A549 (cell line): Measurements from ENCODE around the gene FXN. TPM values are rescaled to one million over a fixed set of nuclear protein-coding genes. Genes with fewer than 3 reads are reported as not detected.

ENCODE experiments used
- ATAC-seq, 2 experiments: fragments of 200-7000 bp in 1 of 2; fragments of >200 bp in 1 of 2; cut with Nextera tagmentation in 1 of 2; cut with Tn5 transposase in 1 of 2; 3 replicates each; pipeline versions ENCODE4 v1.8.0 to v1.9.1; 2018 to 2020; ENCODE audit warnings: mild to moderate bottlenecking in 1 of 2, moderate library complexity in 1 of 2
- CTCF ChIA-PET: fragments of 300-600 bp; sonication (Branson Sonifier 250); formaldehyde crosslinking; extraction: SDS; loops from one replicate; lab custom pipeline; 2021; ENCODE audit warnings: antibody characterized with exemption, inconsistent platforms; lab: Yijun Ruan, JAX
- POLR2A ChIA-PET: fragments of 350-600 bp; formaldehyde crosslinking; extraction: SDS; loops from one replicate; lab custom pipeline; 2021; ENCODE audit warnings: antibody characterized with exemption, inconsistent platforms; lab: Yijun Ruan, JAX
- DNase-seq, 2 experiments: peaks; one replicate each; pipeline versions ENCODE4 v3.0.0 to v3.0.0-alpha.2; 2011 to 2016; ENCODE audit warnings: low read depth in 1 of 2, low spot score in 1 of 2
- FAIRE-seq: peaks from 2 replicates; lab custom pipeline; 2011; peaks lifted over from hg19 to GRCh38; lab: Jason Lieb, UNC
- H3K27ac ChIP-seq, 2 experiments: fragments of >200 bp; sonication (Bioruptor Twin); formaldehyde crosslinking; 3 replicates each; pipeline ENCODE4 v1.5.1; 2016 to 2017
- H3K4me1 ChIP-seq: fragments of >200 bp; sonication (Bioruptor Twin); formaldehyde crosslinking; 3 replicates; pipeline ENCODE4 v1.6.1; 2016
- H3K4me2 ChIP-seq: fragments of >200 bp; sonication (Bioruptor Twin); formaldehyde crosslinking; 3 replicates; pipeline ENCODE4 v1.6.1; 2016
- H3K4me3 ChIP-seq: fragments of >200 bp; sonication (Bioruptor Twin); formaldehyde crosslinking; 3 replicates; pipeline ENCODE4 v1.5.1; 2016
- H3K9me3 ChIP-seq: fragments of >200 bp; sonication (Bioruptor Twin); formaldehyde crosslinking; 3 replicates; pipeline ENCODE4 v1.6.1; 2016
- BCL3 ChIP-seq: fragments of >200 bp; sonication (Bioruptor Twin); formaldehyde crosslinking; IDR thresholded peaks from 3 replicates; pipeline ENCODE4 v1.6.1; 2016
- BHLHE40 ChIP-seq: IDR thresholded peaks from 2 replicates; pipeline ENCODE4 v1.6.1; 2012; ENCODE audit warnings: low read depth, low read length, inconsistent platforms
- CBX2 ChIP-seq: fragments of 200-600 bp; sonication (generic); IDR thresholded peaks from 2 replicates; pipeline ENCODE4 v1.6.1; 2016; ENCODE audit warnings: low read depth, mild to moderate bottlenecking, borderline replicate concordance
- CHD2 ChIP-seq: fragments of 150-350 bp; IDR thresholded peaks from 2 replicates; pipeline ENCODE4 v1.6.1; 2014; ENCODE audit warnings: low read length; ENCODE audit not compliant: partially characterized antibody
- EHMT2 ChIP-seq: fragments of 200-600 bp; sonication (generic); IDR thresholded peaks from 2 replicates; pipeline ENCODE4 v1.6.1; 2016; ENCODE audit warnings: antibody characterized with exemption, low read depth, mild to moderate bottlenecking, moderate library complexity
- EP300 ChIP-seq, 2 experiments: fragments of >200 bp; sonication (Bioruptor Twin); formaldehyde crosslinking; IDR thresholded peaks; 2 replicates in 1 of 2; 3 replicates in 1 of 2; pipeline ENCODE4 v1.6.1; 2016 to 2017
- ESRRA ChIP-seq: fragments of 150-350 bp; IDR thresholded peaks from 2 replicates; pipeline ENCODE4 v1.6.1; 2014; ENCODE audit warnings: mild to moderate bottlenecking, low read length, borderline replicate concordance
- FOSB ChIP-seq: fragments of 250-450 bp; sonication (Bioruptor Pico); IDR thresholded peaks from 2 replicates; pipeline ENCODE4 v1.5.0; 2020; ENCODE audit warnings: mild to moderate bottlenecking, moderate library complexity
- FOSL2 ChIP-seq, 2 experiments: fragments of 450-650 bp in 1 of 2; fragments of >200 bp in 1 of 2; sonication (Bioruptor Twin) in 1 of 2; formaldehyde crosslinking; IDR thresholded peaks; 2 replicates each; pipeline versions ENCODE4 v1.5.0 to v1.6.1; 2016 to 2020; ENCODE audit warnings: mild to moderate bottlenecking in 1 of 2, moderate library complexity in 1 of 2
- FOXS1 ChIP-seq: fragments of 250-450 bp; sonication (Bioruptor Pico); IDR thresholded peaks from 2 replicates; pipeline ENCODE4 v1.5.0; 2020; ENCODE audit warnings: mild to moderate bottlenecking, moderate library complexity
- GATA3 ChIP-seq: IDR thresholded peaks from 2 replicates; pipeline ENCODE4 v1.6.1; 2012; ENCODE audit warnings: borderline replicate concordance
- HES2 ChIP-seq: fragments of >200 bp; sonication (Bioruptor Twin); formaldehyde crosslinking; IDR thresholded peaks from 2 replicates; pipeline ENCODE4 v1.6.1; 2016
- HEYL ChIP-seq: fragments of 250-450 bp; sonication (Bioruptor Pico); IDR thresholded peaks from 2 replicates; pipeline ENCODE4 v1.8.0; 2021; ENCODE audit warnings: mild to moderate bottlenecking, moderate library complexity
- HOXA7 ChIP-seq: fragments of 250-450 bp; sonication (Bioruptor Pico); IDR thresholded peaks from 2 replicates; pipeline ENCODE4 v1.5.0; 2020; ENCODE audit warnings: mild to moderate bottlenecking, moderate library complexity
- HOXB5 ChIP-seq: fragments of 250-450 bp; sonication (Bioruptor Pico); IDR thresholded peaks from 2 replicates; pipeline ENCODE4 v1.5.0; 2020; ENCODE audit warnings: mild to moderate bottlenecking, moderate library complexity
- JUNB ChIP-seq: fragments of >200 bp; sonication (Bioruptor Twin); formaldehyde crosslinking; IDR thresholded peaks from 2 replicates; pipeline ENCODE4 v1.6.1; 2016
- KDM1A ChIP-seq: fragments of 200-600 bp; sonication (generic); IDR thresholded peaks from 2 replicates; pipeline ENCODE4 v1.6.1; 2016; ENCODE audit warnings: low read depth, mild to moderate bottlenecking
- MAZ ChIP-seq: fragments of 150-350 bp; IDR thresholded peaks from 2 replicates; pipeline ENCODE4 v1.6.1; 2014; ENCODE audit warnings: antibody characterized with exemption, low read depth, low read length, borderline replicate concordance
- MYC ChIP-seq: IDR thresholded peaks from 2 replicates; pipeline ENCODE4 v1.6.1; 2012; ENCODE audit warnings: mild to moderate bottlenecking, inconsistent platforms, low read length, improper control_type of control experiment, borderline replicate concordance
- NFE2L2 ChIP-seq: fragments of 150-350 bp; conservative IDR thresholded peaks from 2 replicates; pipeline ENCODE4 v1.6.1; 2014; ENCODE audit warnings: low read length
- POLR2A ChIP-seq: IDR thresholded peaks from 2 replicates; pipeline ENCODE4 v1.6.1; 2012; ENCODE audit warnings: mild to moderate bottlenecking, low read length
- RAD21 ChIP-seq, 2 experiments: fragments of >200 bp in 1 of 2; sonication (Bioruptor Twin) in 1 of 2; formaldehyde crosslinking in 1 of 2; IDR thresholded peaks in 1 of 2; conservative IDR thresholded peaks in 1 of 2; 2 replicates in 1 of 2; 3 replicates in 1 of 2; pipeline ENCODE4 v1.6.1; 2012 to 2018; ENCODE audit warnings: inconsistent platforms in 1 of 2
- RFX5 ChIP-seq: fragments of 450-650 bp; IDR thresholded peaks from 2 replicates; pipeline ENCODE4 v1.7.1; 2014; ENCODE audit warnings: antibody characterized with exemption, mild to moderate bottlenecking, moderate library complexity
- SMC3 ChIP-seq: fragments of >200 bp; sonication (Bioruptor Twin); formaldehyde crosslinking; IDR thresholded peaks from 3 replicates; pipeline ENCODE4 v1.6.1; 2018; ENCODE audit warnings: inconsistent platforms
- SREBF2 ChIP-seq: fragments of 450-650 bp; IDR thresholded peaks from 2 replicates; pipeline ENCODE4 v1.6.1; 2014; ENCODE audit warnings: mild to moderate bottlenecking, moderate library complexity
- TFCP2L1 ChIP-seq: fragments of 250-450 bp; sonication (Bioruptor Pico); IDR thresholded peaks from 2 replicates; pipeline ENCODE4 v1.5.0; 2021; ENCODE audit warnings: mild to moderate bottlenecking
- ZC3H11A ChIP-seq: fragments of 450-650 bp; IDR thresholded peaks from 2 replicates; pipeline ENCODE4 v1.6.1; 2014; ENCODE audit warnings: antibody characterized with exemption, mild to moderate bottlenecking
- ZNF302 ChIP-seq: fragments of 250-450 bp; sonication (Bioruptor Pico); IDR thresholded peaks from 2 replicates; pipeline ENCODE4 v1.9.0; 2021; ENCODE audit warnings: inconsistent platforms, mild to moderate bottlenecking, moderate library complexity
- WGBS: methylation state at CpG from one replicate; pipeline ENCODE4 v1.1.6; 2017; ENCODE audit errors: missing lambda C conversion rate; 5-methylcytosine and 5-hydroxymethylcytosine counted together
- polyA plus RNA-seq, 4 experiments: library from polyadenylated mRNA; depleted of rRNA in 3 of 4; stranded (reverse); fragments of >200 nt; fragmentation: RNase III in 1 of 4; extraction: RNeasy Plus Mini Kit Qiagen cat#74134 plus additional on column Dnase treatment in 1 of 4; gene quantifications; 2 replicates in 3 of 4; 3 replicates in 1 of 4; pipeline ENCODE4 v1.2.3, GENCODE V29; 2011 to 2017
- TF ChIP-seq, protein P1 (sequence below): fragments of >200 bp; sonication (Bioruptor Twin); formaldehyde crosslinking; IDR thresholded peaks from 3 replicates; pipeline ENCODE4 v1.5.1; 2016

Gene FXN
- polyA plus RNA-seq, 2 of the 4 experiments (the other 2 are of a cell fraction) = 22.5 to 26.0 TPM

DNA sequence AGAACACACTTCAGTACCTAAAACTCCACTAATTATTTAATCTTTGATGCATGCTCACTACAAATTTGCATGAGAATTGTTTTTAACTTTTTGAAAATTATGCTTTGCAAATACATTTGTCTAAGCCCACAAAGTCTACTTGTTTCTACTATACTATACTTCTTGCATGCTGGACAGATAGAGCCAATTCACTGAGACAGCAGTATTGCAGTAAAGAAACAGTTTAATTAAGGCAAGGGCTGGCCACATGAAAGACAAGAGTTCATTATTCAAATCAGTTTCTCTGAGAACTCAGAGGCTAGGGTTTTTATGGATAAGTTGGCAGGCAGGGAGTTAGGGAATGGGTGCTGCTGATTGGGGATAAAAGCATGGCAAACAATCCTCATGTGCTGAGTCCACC, 6.0 kb upstream of the FXN start:
- no peak for FAIRE-seq
- ChIA-PET CTCF (no interaction called here), POLR2A (no interaction called here)

DNA sequence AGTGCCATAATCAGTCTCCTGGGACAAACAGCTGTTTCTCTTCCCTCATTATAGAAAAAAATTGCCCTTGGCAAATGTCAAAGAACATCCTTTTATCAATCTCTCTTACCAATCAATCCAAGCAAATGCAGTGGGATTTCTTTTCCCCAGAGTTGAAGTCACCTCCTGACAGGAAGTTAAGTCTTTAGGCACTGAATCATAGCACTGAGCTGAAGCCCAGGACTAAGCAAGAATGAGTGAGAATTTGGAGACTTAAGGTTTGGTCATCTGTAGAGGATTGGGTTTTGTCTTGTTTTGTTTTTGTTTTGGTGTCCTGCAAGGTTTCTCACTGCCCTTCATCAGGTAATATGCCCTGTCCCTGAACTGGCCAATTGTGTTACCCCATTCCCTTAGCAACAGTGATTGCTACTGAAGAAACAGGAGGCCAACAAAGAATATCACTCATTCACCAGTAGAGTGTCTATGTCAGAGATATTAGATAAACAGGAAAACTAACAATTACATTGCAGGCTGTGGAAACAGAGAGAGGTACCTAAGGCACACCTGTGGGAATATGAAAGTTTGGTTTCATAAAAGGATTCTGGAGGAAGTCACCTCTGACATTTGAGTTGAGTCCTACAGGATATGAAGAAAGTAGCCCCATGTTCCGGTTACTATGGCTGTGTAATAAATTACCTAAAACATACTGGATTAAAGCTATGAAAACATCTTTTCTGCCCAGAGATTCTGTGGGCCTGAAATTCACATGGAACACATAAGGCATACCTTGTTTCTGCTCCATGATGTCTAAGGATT, 4.5 kb upstream of the FXN start:
- no peak overlapping the region for H3K4me3 ChIP-seq
- CTCF ChIA-PET = interaction anchor here (1.1 kb wide), 1 partner anchor 447 kb away, joined by 3 read pairs; no protein-coding TSS in a partner anchor
- POLR2A ChIA-PET = no interaction called here

More for the DNA sequence above, 6.0 kb upstream of the FXN start:
- H3K4me1 ChIP-seq = no peaks in the 10 kb centered on the region
- H3K4me3 ChIP-seq = no peak overlapping the region
- H3K27ac ChIP-seq = no peak overlapping the region
- ATAC-seq = no peak
- H3K4me2 ChIP-seq = no peak overlapping the region
- no peak for TF ChIP-seq FOXS1 (CRISPR knock-in tag)
- TF ChIP-seq HOXA7 = no peak
- TF ChIP-seq JUNB = no peak
- TF ChIP-seq ZNF302 (CRISPR knock-in tag) = no peak
- TF ChIP-seq CHD2 = no peak
- no peak for TF ChIP-seq ZC3H11A
- no peak for TF ChIP-seq KDM1A
- no peak for TF ChIP-seq RAD21 (conservative IDR thresholded peaks at IDR 0.05 in 1 of 2, IDR thresholded peaks at IDR 0.05 in 1 of 2)
- TF ChIP-seq, all 56 proteins: peak for 0
- H3K9me3 ChIP-seq = peaks cover 4% of the 10 kb centered on the region; the same call in 1 of the 3 replicates
- DNase-seq = no peak

GRCh38 chr9:69034071-69034470, 1.5 kb upstream of the FXN start:
- ChIA-PET CTCF (interaction anchor here (0.6 to 7.6 kb wide), 5 partner anchors 10 to 1273 kb away, joined by 3 to 90 read pairs (median 36); no protein-coding TSS in a partner anchor), POLR2A (no interaction called here)
- DNase-seq (no peak), FAIRE-seq (no peak), ATAC-seq (no peak)
- Histone ChIP-seq H3K9me3 (peaks cover 4% of the 10 kb centered on the region; the same call in 1 of the 3 replicates), H3K4me2 (no peak overlapping the region), H3K4me3 (no peak overlapping the region), H3K4me1 (peaks cover 7% of the 10 kb centered on the region; the same call in 2 of the 3 replicates), H3K27ac (no peak overlapping the region)
- WGBS = 10% methylated on average over 2 of the region's 2 CpGs
- TF ChIP-seq, protein P1, sequence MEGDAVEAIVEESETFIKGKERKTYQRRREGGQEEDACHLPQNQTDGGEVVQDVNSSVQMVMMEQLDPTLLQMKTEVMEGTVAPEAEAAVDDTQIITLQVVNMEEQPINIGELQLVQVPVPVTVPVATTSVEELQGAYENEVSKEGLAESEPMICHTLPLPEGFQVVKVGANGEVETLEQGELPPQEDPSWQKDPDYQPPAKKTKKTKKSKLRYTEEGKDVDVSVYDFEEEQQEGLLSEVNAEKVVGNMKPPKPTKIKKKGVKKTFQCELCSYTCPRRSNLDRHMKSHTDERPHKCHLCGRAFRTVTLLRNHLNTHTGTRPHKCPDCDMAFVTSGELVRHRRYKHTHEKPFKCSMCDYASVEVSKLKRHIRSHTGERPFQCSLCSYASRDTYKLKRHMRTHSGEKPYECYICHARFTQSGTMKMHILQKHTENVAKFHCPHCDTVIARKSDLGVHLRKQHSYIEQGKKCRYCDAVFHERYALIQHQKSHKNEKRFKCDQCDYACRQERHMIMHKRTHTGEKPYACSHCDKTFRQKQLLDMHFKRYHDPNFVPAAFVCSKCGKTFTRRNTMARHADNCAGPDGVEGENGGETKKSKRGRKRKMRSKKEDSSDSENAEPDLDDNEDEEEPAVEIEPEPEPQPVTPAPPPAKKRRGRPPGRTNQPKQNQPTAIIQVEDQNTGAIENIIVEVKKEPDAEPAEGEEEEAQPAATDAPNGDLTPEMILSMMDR = no peak
- TF ChIP-seq MAZ = no peak
- TF ChIP-seq NFE2L2 = no peak
- no peak for TF ChIP-seq MYC
- no peak for TF ChIP-seq ESRRA
- no peak for TF ChIP-seq HEYL (CRISPR knock-in tag)
- TF ChIP-seq BHLHE40 = no peak
- TF ChIP-seq GATA3 = no peak
- TF ChIP-seq POLR2A = no peak
- no peak for TF ChIP-seq CBX2
- no peak for TF ChIP-seq SMC3
- TF ChIP-seq RAD21 (conservative IDR thresholded peaks at IDR 0.05 in 1 of 2, IDR thresholded peaks at IDR 0.05 in 1 of 2) = no peak

More for the DNA sequence above, 4.5 kb upstream of the FXN start:
- no peak overlapping the region for H3K4me2 ChIP-seq
- TF ChIP-seq ESRRA (no peak), RFX5 (no peak), EP300 (IDR thresholded peaks at IDR 0.05) (no peak), FOSL2 (IDR thresholded peaks at IDR 0.05) (no peak), FOSL2 (CRISPR knock-in tag; IDR thresholded peaks at IDR 0.05) (no peak), FOXS1 (CRISPR knock-in tag) (no peak), HOXB5 (CRISPR knock-in tag) (no peak), MAZ (no peak), SREBF2 (no peak), POLR2A (no peak), TFCP2L1 (CRISPR knock-in tag) (no peak), EHMT2 (no peak), BCL3 (no peak), HES2 (no peak), FOSB (CRISPR knock-in tag) (no peak), HEYL (CRISPR knock-in tag) (no peak)
- TF ChIP-seq, protein P1 = no peak
- no peaks in the 10 kb centered on the region for H3K4me1 ChIP-seq
- no peak for DNase-seq
- WGBS = 34% methylated on average over 1 of the region's 1 CpG
- H3K9me3 ChIP-seq = peaks cover 4% of the 10 kb centered on the region; the same call in 1 of the 3 replicates
- H3K27ac ChIP-seq = no peak overlapping the region
- no peak for FAIRE-seq
- ATAC-seq = no peak
